Panc1 (cell line): Measurements from ENCODE around the gene ECI1. TPM values are rescaled to one million over a fixed set of nuclear protein-coding genes. Genes with fewer than 3 reads are reported as not detected.

Source experiments
- ATAC-seq: fragments of 200-7000 bp; cut with Tn5 transposase; 2 replicates; pipeline ENCODE4 v1.9.1; 2020; ENCODE audit warnings: mild to moderate bottlenecking, moderate library complexity
- BruUV-seq: library from RNA; stranded (reverse); fragments of 400-500 nt; replicated peaks from 2 replicates; lab custom pipeline; 2021; lab: Mats Ljungman, UMichigan
- CTCF ChIA-PET: fragments of 300-600 bp; sonication (Branson Sonifier 250); formaldehyde crosslinking; loops from one replicate; lab custom pipeline; 2022; ENCODE audit warnings: antibody characterized with exemption; lab: Charles Lee
- POLR2A ChIA-PET: fragments of 300-600 bp; sonication (Branson Sonifier 250); formaldehyde crosslinking; loops from one replicate; lab custom pipeline; 2022; ENCODE audit warnings: antibody characterized with exemption; lab: Charles Lee
- DNase-seq: peaks from one replicate; pipeline ENCODE4 v3.0.0-alpha.2; 2010; ENCODE audit warnings: low read depth, low spot score
- H3K27ac ChIP-seq: 2 replicates; pipeline ENCODE4 v1.5.1; 2011; ENCODE audit warnings: mild to moderate bottlenecking, low read length, inconsistent platforms
- H3K27me3 ChIP-seq: fragments of 200-500 bp; sonication (Bioruptor generic); 2 replicates; pipeline ENCODE4 v1.6.0; 2014; ENCODE audit warnings: low read length, inconsistent platforms; ENCODE audit not compliant: control insufficient read depth, insufficient read depth
- H3K36me3 ChIP-seq: fragments of 200-500 bp; sonication (Bioruptor generic); 2 replicates; pipeline ENCODE4 v1.5.1; 2014; ENCODE audit warnings: inconsistent platforms, mild to moderate bottlenecking, low read length, moderate library complexity; ENCODE audit not compliant: control insufficient read depth, insufficient read depth
- H3K4me1 ChIP-seq: 2 replicates; pipeline ENCODE4 v1.5.1; 2011; ENCODE audit warnings: inconsistent platforms, mild to moderate bottlenecking, low read length, moderate library complexity; ENCODE audit not compliant: control insufficient read depth, insufficient read depth
- H3K4me3 ChIP-seq, 2 experiments: 2 replicates each; pipeline ENCODE4 v1.5.1; 2011 to 2012; ENCODE audit warnings: low read depth in 2 of 2, low read length in 2 of 2, mild to moderate bottlenecking in 2 of 2, inconsistent platforms in 1 of 2, moderate library complexity in 1 of 2
- H3K9me3 ChIP-seq: fragments of 200-500 bp; sonication (Bioruptor generic); 2 replicates; pipeline ENCODE4 v1.5.1; 2014; ENCODE audit warnings: low read depth, mild to moderate bottlenecking, inconsistent platforms, low read length, moderate library complexity; ENCODE audit not compliant: control insufficient read depth, insufficient read depth
- CTCF ChIP-seq: fragments of 450-650 bp; IDR thresholded peaks from 2 replicates; pipeline ENCODE4 v1.5.1; 2017; ENCODE audit warnings: mild to moderate bottlenecking
- POLR2AphosphoS5 ChIP-seq: IDR thresholded peaks from 2 replicates; pipeline ENCODE4 v1.6.1; 2012; ENCODE audit warnings: mild to moderate bottlenecking, low read depth, low read length, moderate library complexity
- REST ChIP-seq, 2 experiments: IDR thresholded peaks; 2 replicates each; pipeline ENCODE4 v1.6.1; 2011 to 2012; ENCODE audit warnings: low read depth in 2 of 2, control low read depth in 1 of 2, low read length in 1 of 2, mild to moderate bottlenecking in 1 of 2, moderate library complexity in 1 of 2; ENCODE audit not compliant: insufficient read depth in 1 of 2
- SIN3A ChIP-seq: IDR thresholded peaks from 2 replicates; pipeline ENCODE4 v1.6.1; 2012; ENCODE audit warnings: low read depth, mild to moderate bottlenecking, low read length, moderate library complexity, borderline replicate concordance; ENCODE audit not compliant: insufficient read depth
- TCF7L2 ChIP-seq: IDR thresholded peaks from 2 replicates; pipeline ENCODE4 v1.6.1; 2011; ENCODE audit warnings: mild to moderate bottlenecking, low read depth, low read length, inconsistent platforms
- in situ Hi-C: cut with HindIII; loops from 2 replicates; pipeline ENCODE4 v1.10.0; 2016; ENCODE audit warnings: low sequenced_read_pairs, low pct_unique_long_range_greater_than_20kb
- intact Hi-C: fragments of 100-400 bp; cut with micrococcal nuclease; formaldehyde crosslinking; loops from one replicate; pipeline ENCODE4 v1.10.0; 2022; ENCODE audit not compliant: unreplicated experiment
- total RNA-seq: library from RNA; stranded (reverse); gene quantifications from one replicate; pipeline ENCODE4 v1.2.1, GENCODE V29; 2021; ENCODE audit not compliant: unreplicated experiment

ECI1 gene
- total RNA-seq, 1 experiment from 2014 or later, result 117 TPM

- Histone ChIP-seq H3K27ac (peak overlapping the region; percentile 91), H3K36me3 (no peaks in the 10 kb centered on the region; the same call in 1 of the 2 replicates), H3K9me3 (no peaks in the 10 kb centered on the region), H3K4me3 (peak overlapping the region; percentile 61 to 73), H3K27me3 (no peaks in the 10 kb centered on the region), H3K4me1 (peaks cover 24% of the 10 kb centered on the region)
- DNase-seq, result no peak
- BruUV-seq, result TSS peak; percentile 72
- ATAC-seq, result no peak
- TF ChIP-seq TCF7L2 (no peak), POLR2AphosphoS5 (0 out of 2 replicates have a peak, but pooled peaks have one; percentile 6), REST (IDR thresholded peaks at IDR 0.05; ENCODE audit: insufficient read depth in 1 of 2, low read depth in 2 of 2, low read length in 1 of 2) (no peak)
- CTCF ChIA-PET, result no interaction called here
- in situ Hi-C loops (no loop called here), intact Hi-C loops (no loop called here)
- POLR2A ChIA-PET, result no interaction called here
Observed at GRCh38 chr16:2206780-2207433, 44.5 kb downstream of the ECI1 start.

- TF ChIP-seq POLR2AphosphoS5 (no peak), TCF7L2 (no peak), REST (IDR thresholded peaks at IDR 0.05; ENCODE audit: insufficient read depth in 1 of 2, low read depth in 2 of 2, low read length in 1 of 2) (no peak), SIN3A (no peak), CTCF (no peak)
- no peak for ATAC-seq
- Histone ChIP-seq H3K4me1 (peaks cover 20% of the 10 kb centered on the region), H3K36me3 (no peaks in the 10 kb centered on the region; the same call in 1 of the 2 replicates), H3K27me3 (no peaks in the 10 kb centered on the region), H3K9me3 (no peaks in the 10 kb centered on the region), H3K27ac (peak overlapping the region; percentile 91), H3K4me3 (peak overlapping the region; percentile 61 to 73)
- no peak for DNase-seq
- POLR2A ChIA-PET, result no interaction called here
- intact Hi-C loops (no loop called here), in situ Hi-C loops (no loop called here)
- BruUV-seq, result no TSS peak
- CTCF ChIA-PET, result no interaction called here
Observed at GRCh38 chr16:2206420-2206779, 45.0 kb downstream of the ECI1 start.
